Measurements from ENCODE around the gene GCA.

GRCh38 chr2:162340822-162341221, 3.1 kb upstream of the GCA start:
- no peak for TF ChIP-seq CTCF (IDR thresholded peaks at IDR 0.05)
- TF ChIP-seq POLR2A (IDR thresholded peaks at IDR 0.05) = no peak
